ENCODE data around the gene VAV3. TPM values are rescaled to one million over a fixed set of nuclear protein-coding genes. Genes with fewer than 3 reads are reported as not detected.

VAV3 gene
- total RNA-seq, 1 experiment from 2014 or later, result not detected

DNA sequence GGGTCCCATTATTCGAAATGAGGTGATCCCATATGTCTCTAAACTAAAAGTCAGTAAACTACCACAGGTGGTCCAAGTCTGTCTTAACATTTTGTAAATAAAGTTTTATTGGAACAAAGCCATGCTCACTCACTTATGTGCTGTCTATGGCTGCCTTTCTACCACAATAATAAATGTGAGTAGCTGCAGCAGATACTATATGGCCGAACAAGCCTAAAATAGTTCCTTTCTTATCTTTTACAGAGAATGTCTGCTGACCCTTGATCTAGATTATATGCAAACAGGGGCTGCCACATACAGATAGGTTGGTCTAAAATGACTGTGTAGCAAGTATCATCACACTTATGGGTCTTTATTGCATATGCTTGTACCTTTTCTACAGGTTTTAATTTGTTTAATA, 140.0 kb downstream of the VAV3 start:
- TF ChIP-seq, protein P1, sequence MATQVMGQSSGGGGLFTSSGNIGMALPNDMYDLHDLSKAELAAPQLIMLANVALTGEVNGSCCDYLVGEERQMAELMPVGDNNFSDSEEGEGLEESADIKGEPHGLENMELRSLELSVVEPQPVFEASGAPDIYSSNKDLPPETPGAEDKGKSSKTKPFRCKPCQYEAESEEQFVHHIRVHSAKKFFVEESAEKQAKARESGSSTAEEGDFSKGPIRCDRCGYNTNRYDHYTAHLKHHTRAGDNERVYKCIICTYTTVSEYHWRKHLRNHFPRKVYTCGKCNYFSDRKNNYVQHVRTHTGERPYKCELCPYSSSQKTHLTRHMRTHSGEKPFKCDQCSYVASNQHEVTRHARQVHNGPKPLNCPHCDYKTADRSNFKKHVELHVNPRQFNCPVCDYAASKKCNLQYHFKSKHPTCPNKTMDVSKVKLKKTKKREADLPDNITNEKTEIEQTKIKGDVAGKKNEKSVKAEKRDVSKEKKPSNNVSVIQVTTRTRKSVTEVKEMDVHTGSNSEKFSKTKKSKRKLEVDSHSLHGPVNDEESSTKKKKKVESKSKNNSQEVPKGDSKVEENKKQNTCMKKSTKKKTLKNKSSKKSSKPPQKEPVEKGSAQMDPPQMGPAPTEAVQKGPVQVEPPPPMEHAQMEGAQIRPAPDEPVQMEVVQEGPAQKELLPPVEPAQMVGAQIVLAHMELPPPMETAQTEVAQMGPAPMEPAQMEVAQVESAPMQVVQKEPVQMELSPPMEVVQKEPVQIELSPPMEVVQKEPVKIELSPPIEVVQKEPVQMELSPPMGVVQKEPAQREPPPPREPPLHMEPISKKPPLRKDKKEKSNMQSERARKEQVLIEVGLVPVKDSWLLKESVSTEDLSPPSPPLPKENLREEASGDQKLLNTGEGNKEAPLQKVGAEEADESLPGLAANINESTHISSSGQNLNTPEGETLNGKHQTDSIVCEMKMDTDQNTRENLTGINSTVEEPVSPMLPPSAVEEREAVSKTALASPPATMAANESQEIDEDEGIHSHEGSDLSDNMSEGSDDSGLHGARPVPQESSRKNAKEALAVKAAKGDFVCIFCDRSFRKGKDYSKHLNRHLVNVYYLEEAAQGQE (IDR thresholded peaks at IDR 0.05; ENCODE audit: low read depth), result no peak
- TF ChIP-seq RAD21 (IDR thresholded peaks at IDR 0.05; ENCODE audit: low read depth), result no peak
- Histone ChIP-seq H3K9me2 (ENCODE audit: insufficient read depth) (no peaks in the 10 kb centered on the region), H3K4me3 (replicated peaks in 1 of 2; ENCODE audit: low read depth in 1 of 2, low read length in 2 of 2) (no peak overlapping the region), H3K27me3 (ENCODE audit: insufficient read depth, low read length) (no peaks in the 10 kb centered on the region; the same call in 1 of the 2 replicates), H3K9me3 (ENCODE audit: control insufficient read depth in 1 of 2, insufficient read depth in 1 of 2, low read depth in 1 of 2, low read length in 2 of 2) (no peaks in the 10 kb centered on the region), H3K4me1 (ENCODE audit: control insufficient read depth in 1 of 2, insufficient read depth in 2 of 2, low read length in 2 of 2) (no peaks in the 10 kb centered on the region), H3K79me2 (ENCODE audit: insufficient read depth, low read length) (no peaks in the 10 kb centered on the region), H2AFZ (ENCODE audit: low read depth, low read length, poor library complexity, severe bottlenecking) (no peak overlapping the region), H3K36me3 (ENCODE audit: control insufficient read depth in 1 of 2, insufficient read depth in 2 of 2, low read length in 2 of 2) (no peaks in the 10 kb centered on the region), H3K27ac (ENCODE audit: low read depth, low read length) (no peak overlapping the region), H4K20me1 (ENCODE audit: insufficient read depth) (no peaks in the 10 kb centered on the region), H3K9ac (ENCODE audit: low read length) (no peak overlapping the region), H3K4me2 (ENCODE audit: low read length) (no peak overlapping the region)
- intact Hi-C loops (cut with micrococcal nuclease), result no loop called here
- ChIA-PET CTCF (no interaction called here), POLR2A (no interaction called here), RAD21 (ENCODE audit: low non-redundant PET in 1 of 2, low total read pairs in 2 of 2, uncharacterized antibody in 2 of 2, unreplicated experiment in 2 of 2) (no interaction called here)
- ATAC-seq (no peak), DNase-seq (ENCODE audit: low read depth, low spot score) (no peak)
- BruUV-seq (replicated peaks), result no TSS peak

DNA sequence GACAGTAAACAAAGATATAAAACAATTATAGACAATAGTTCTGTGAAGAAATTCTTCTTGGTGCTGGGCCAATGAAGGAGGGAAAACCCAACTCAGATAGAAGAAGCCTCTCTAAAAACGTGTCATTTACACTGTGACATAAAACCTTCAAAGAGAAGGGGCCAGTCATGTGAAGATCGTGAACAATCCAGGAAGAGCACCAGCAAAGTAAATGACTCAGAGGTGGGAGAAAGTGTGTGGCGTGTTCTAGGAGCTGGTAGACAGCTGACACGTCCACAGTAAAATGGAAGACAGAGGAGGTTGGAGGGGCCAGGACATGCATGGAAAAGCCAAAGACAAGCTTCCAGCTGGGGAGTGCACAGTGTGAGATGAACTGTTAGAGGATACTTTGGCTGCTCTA, 143.6 kb downstream of the VAV3 start:
- no peaks in the 10 kb centered on the region; the same call in 1 of the 2 replicates for H3K27me3 ChIP-seq (ENCODE audit: insufficient read depth, low read length)
- H4K20me1 ChIP-seq (ENCODE audit: insufficient read depth), result no peaks in the 10 kb centered on the region
- no peak overlapping the region for H3K9ac ChIP-seq (ENCODE audit: low read length)
- H3K4me1 ChIP-seq (ENCODE audit: control insufficient read depth in 1 of 2, insufficient read depth in 2 of 2, low read length in 2 of 2), result no peaks in the 10 kb centered on the region
- CTCF ChIA-PET, result no interaction called here
- ATAC-seq (no peak), DNase-seq (ENCODE audit: low read depth, low spot score) (no peak)
- H3K9me3 ChIP-seq (ENCODE audit: control insufficient read depth in 1 of 2, insufficient read depth in 1 of 2, low read depth in 1 of 2, low read length in 2 of 2), result no peaks in the 10 kb centered on the region
- H3K36me3 ChIP-seq (ENCODE audit: control insufficient read depth in 1 of 2, insufficient read depth in 2 of 2, low read length in 2 of 2), result no peaks in the 10 kb centered on the region
- no peaks in the 10 kb centered on the region for H3K9me2 ChIP-seq (ENCODE audit: insufficient read depth)
- H3K4me3 ChIP-seq (replicated peaks in 1 of 2; ENCODE audit: low read depth in 1 of 2, low read length in 2 of 2), result no peak overlapping the region
- no peak overlapping the region for H2AFZ ChIP-seq (ENCODE audit: low read depth, low read length, poor library complexity, severe bottlenecking)
- H3K4me2 ChIP-seq (ENCODE audit: low read length), result no peak overlapping the region
- BruUV-seq (replicated peaks), result no TSS peak
- no peaks in the 10 kb centered on the region for H3K79me2 ChIP-seq (ENCODE audit: insufficient read depth, low read length)
- RAD21 ChIA-PET (ENCODE audit: low non-redundant PET in 1 of 2, low total read pairs in 2 of 2, uncharacterized antibody in 2 of 2, unreplicated experiment in 2 of 2), result no interaction called here
- intact Hi-C loops (cut with micrococcal nuclease), result no loop called here
- H3K27ac ChIP-seq (ENCODE audit: low read depth, low read length), result no peak overlapping the region
- POLR2A ChIA-PET, result no interaction called here
- TF ChIP-seq SRF (IDR thresholded peaks at IDR 0.05; ENCODE audit: low read depth) (no peak), POLR2AphosphoS5 (IDR thresholded peaks at IDR 0.05; ENCODE audit: low read depth, low read length) (no peak), CEBPB (IDR thresholded peaks at IDR 0.05; ENCODE audit: low read depth) (no peak), ZFX (IDR thresholded peaks at IDR 0.05) (no peak), FOSL1 (IDR thresholded peaks at IDR 0.05; ENCODE audit: low read depth) (no peak), SP1 (IDR thresholded peaks at IDR 0.05; ENCODE audit: low read depth) (no peak), SIN3A (IDR thresholded peaks at IDR 0.05; ENCODE audit: low read depth) (no peak), ELF1 (IDR thresholded peaks at IDR 0.05; ENCODE audit: borderline replicate concordance, low read depth) (no peak), YY1 (IDR thresholded peaks at IDR 0.05; ENCODE audit: extremely low read depth, insufficient replicate concordance, low read depth, low read length) (no peak)
- TF ChIP-seq, protein P2, sequence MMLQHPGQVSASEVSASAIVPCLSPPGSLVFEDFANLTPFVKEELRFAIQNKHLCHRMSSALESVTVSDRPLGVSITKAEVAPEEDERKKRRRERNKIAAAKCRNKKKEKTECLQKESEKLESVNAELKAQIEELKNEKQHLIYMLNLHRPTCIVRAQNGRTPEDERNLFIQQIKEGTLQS (IDR thresholded peaks at IDR 0.05), result no peak
- TF ChIP-seq, protein P3, sequence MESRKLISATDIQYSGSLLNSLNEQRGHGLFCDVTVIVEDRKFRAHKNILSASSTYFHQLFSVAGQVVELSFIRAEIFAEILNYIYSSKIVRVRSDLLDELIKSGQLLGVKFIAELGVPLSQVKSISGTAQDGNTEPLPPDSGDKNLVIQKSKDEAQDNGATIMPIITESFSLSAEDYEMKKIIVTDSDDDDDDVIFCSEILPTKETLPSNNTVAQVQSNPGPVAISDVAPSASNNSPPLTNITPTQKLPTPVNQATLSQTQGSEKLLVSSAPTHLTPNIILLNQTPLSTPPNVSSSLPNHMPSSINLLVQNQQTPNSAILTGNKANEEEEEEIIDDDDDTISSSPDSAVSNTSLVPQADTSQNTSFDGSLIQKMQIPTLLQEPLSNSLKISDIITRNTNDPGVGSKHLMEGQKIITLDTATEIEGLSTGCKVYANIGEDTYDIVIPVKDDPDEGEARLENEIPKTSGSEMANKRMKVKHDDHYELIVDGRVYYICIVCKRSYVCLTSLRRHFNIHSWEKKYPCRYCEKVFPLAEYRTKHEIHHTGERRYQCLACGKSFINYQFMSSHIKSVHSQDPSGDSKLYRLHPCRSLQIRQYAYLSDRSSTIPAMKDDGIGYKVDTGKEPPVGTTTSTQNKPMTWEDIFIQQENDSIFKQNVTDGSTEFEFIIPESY (IDR thresholded peaks at IDR 0.05; ENCODE audit: extremely low read depth, insufficient replicate concordance, low read length), result no peak
